Measurements from ENCODE around the gene GCK.

The GCK gene

GRCh38 chr7:44095781-44096180, 93.5 kb downstream of the GCK start:
- no peak for DNase-seq

GRCh38 chr7:44094883-44095592, 94.2 kb downstream of the GCK start:
- DNase-seq, result no peak

GRCh38 chr7:44094365-44094764, 94.9 kb downstream of the GCK start:
- no peak for DNase-seq
